Measurements from ENCODE around the gene SLC30A4.
A peak's percentile ranks its signal among the peaks of the same experiment; 100 is the strongest.
"Not testable (repeated sequence)": the region's sequence is repeated elsewhere in the genome, so short reads cannot be mapped to it uniquely, and the experiment has no call there.

SLC30A4 gene, protein sequence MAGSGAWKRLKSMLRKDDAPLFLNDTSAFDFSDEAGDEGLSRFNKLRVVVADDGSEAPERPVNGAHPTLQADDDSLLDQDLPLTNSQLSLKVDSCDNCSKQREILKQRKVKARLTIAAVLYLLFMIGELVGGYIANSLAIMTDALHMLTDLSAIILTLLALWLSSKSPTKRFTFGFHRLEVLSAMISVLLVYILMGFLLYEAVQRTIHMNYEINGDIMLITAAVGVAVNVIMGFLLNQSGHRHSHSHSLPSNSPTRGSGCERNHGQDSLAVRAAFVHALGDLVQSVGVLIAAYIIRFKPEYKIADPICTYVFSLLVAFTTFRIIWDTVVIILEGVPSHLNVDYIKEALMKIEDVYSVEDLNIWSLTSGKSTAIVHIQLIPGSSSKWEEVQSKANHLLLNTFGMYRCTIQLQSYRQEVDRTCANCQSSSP
- 0.11 to 1.0 (median 0.54) reads per million in 18 experiments for total RNA-seq

DNA sequence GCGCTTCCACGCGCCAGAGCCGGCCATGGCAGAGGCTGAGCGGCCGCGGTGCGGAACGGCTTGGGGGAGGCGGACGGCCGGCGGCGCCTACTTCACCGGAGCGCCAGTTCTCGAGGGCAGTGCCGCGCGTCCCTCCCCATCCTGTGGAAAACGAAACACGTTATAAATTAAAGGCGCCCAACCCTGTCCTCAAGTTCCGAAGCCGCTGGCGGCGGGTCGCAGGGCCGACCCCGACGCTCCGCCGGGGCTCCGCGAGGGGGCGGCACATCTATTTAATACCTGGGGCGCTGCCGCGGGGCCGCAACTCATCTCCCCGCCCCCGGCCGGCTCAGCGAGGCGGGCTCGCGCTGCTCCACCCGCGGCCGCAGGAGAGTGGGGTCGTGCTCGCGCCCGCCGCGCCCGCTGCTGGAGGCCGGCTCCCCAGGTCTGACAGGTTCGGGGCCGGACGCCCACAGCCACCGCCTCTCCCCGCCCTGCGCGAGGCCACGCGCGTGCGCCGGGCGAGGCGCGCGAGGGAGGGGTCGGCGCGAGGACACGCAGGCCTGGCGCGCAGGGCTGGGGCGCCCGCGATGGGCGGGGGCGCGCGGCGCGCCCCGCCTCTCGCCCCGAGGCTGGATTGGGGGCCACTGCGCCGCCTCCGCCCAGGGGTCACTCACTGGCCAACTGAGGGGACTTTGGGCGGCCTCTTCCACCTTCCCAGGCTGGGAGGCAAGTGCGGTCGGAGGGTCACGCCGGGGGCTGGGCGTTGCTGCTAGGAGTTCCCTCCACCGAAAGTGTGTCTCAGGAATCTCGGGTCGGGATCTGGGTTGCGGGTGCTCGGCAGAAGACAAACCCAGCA, at the start of gene SLC30A4:
Gene SLC30A4 (minus strand): TSS at position 428 of the 838 bp plus-strand sequence. CDS start 401 bp downstream, at position 27.
- peak; percentile 15 to 19 for DNase-seq

DNA sequence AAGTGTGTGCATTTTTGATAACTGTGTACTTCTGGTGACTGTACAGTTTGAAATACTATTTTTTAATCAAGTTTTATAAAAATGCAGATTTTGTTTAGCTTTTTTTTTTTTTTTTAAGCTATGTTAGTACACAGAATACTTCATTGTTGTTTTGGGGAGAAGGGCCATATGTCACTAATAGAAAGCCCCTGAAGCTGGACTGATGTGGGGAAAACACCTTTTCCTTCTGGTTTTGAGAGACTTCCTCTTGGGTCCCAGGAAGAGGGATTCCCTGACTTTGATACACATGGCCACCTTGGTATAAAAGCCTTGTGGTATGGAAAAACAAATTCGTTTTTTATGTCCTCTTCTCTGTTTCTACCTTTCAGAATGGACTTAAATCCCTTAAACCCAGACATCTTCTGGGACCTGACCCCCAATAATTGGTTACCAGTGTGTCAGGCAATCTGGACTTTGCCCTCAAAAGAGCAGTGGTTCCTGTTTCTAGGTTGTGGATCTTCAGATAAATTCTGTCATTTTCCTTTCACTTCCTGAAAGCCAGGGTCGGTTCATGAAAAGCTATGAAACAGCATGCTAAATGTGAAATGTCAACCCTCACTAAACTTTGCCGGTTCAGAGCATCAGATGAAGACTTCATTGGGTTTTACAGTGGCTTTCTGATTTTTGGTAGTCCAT, 33.5 kb upstream of the SLC30A4 start:
- peak; percentile 48 to 62 for DNase-seq

DNA sequence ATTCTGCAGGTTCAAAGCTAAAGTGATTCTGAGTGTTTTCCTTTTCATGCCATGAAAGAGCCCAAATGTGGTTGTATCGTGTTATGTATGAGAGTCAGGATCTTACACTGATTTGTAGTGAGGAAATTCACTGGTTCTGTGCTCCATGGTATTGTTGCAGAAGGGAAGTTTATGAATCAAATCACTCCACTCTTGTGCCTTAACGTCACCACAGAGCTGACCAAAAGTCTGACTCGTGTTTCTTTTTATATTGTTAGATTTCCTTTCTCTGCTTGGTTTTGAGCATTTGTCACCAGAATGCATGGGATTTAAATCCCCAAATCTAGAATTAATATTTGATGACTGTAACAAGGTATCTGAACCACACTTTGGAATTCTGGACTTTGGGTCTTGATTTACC, 29.1 kb upstream of the SLC30A4 start:
- DNase-seq: peak in 1 of 2 donors; percentile 5

DNA sequence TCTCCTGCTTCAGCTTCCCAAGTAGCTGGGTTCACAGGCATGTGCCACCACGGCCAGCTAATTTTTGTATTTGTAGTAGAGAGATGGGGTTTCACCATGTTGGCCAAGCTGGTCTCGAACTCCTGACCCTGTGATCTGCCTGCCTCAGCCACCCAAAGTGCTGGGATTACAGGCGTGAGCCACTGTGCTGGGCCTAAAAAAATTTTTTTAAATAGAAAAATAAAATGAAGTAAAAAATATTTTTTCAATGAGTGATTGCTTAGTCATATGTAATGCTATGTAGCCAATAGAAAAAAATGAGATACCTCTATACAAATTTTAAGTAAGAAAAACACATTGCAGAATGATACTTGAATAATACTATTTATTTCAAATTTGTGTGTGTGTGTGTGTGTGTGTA, 27.9 kb upstream of the SLC30A4 start:
- no peak for DNase-seq

DNA sequence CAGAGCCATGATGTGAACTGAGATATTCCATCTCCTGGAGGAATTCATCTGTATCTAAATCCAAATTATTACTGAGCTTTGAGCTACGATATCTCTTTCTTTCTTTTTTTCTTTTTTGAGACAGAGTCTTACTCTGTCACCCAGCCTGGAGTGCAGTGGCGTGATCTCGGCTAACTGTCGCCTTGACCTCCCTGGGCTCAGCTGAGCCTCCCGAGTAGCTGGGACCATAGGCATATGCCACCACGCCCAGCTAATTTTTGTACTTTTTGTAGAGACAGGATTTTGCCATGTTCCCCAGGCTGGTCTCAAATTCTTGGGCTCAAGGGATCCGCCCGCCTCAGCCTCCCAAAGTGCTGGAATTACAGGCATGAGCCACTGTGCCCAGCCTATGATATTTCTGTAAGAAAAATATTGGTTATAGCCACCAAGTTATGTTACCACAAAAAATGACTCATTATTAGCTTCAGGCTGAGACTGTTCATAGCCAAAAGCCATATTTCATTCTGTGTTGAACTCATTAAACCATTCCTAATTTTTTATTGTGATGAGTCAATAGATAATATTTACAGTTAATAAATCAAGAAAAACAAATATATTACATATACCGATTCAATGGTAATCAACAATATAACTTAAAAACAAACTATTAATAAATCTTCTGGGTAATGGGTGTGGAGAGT, 27.1 kb upstream of the SLC30A4 start:
- no peak for DNase-seq

DNA sequence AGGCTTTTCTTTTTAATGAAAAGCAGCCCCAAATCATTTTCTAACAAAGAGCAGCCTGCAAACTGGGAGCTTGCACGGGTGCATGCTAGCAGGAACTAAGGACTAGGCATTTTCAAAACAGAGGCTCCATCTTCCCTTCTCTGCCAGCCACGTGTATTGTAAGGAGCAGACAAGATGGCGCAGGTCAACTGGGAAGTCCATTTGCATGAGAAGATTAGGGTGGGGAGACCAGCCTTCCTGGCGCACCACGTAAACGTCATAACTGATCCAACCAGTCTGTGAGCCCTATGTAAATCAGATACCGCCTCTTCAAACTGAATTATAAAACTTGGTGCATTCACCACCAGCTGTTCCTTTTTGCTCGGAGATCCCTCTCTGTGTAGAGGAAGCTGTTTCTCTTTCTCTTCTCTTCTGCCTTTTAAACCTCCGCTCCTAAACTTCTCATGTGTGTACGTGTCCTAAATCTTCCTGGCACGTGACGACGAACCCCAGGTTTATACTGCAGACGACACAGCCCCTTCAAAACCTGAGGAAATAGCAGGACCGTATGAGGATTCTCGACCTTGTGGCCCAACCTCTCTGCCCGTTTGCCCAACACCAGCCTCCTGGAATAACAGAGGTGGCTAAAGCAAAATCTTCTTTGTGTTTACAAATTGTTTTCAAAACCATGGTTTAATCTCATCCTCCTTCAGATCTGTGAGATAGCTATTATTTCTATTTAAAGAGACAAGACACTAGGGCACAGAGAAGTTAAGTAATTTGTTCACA, 26.4 kb upstream of the SLC30A4 start:
- DNase-seq: no peak

DNA sequence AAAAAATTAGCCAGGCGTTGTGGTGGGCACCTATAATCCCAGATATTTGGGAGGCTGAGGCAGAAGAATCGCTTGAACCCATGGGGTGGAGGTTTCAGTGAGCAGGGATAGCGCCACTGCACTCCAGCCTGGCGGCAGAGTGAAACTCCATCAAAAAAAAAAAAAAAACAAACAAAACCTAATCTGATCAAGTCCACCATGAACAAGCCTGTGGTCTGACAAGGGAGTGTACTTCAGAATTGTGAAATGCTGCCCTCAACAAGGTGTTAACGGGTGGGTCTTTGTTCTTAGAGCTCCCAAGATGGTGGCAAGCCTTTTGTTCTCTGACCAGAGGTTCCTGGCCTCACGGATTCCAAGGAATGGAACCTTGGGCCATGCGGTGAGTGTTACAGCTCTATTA, 24.2 kb upstream of the SLC30A4 start:
- DNase-seq: no peak

DNA sequence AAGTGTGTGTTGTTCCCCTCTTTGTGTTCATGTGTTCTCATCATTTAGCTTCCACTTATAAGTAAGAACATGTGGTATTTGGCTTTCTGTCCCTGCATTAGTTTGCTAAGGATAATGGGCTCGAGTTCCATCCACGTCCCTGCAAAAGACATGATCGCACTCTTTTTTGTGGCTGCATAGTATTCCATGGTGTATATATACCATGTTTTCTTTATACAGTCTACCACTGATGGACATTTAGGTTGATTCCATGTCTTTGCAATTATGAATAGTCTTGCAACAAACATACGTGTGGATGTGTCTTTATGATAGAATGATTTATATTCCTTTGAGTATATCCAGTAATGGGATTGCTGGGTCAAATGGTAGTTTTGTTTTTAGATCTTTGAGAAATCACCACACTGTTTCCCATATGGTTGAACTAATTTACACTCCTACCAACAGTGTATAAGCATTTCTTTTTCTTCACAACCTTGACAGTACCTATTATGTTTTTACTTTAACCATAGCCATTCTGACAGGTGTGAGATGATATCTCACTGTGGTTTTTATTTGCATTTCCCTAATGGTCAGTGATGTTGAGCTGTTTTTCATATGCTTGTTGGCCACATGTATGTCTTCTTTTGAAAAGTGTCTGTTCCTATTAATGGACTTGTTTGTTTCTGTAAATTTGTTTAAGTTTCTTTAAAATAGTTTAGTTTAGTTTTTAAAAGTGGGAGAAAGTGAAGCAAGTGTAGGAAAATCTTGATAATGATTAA, 21.9 kb upstream of the SLC30A4 start:
- no peak for DNase-seq

DNA sequence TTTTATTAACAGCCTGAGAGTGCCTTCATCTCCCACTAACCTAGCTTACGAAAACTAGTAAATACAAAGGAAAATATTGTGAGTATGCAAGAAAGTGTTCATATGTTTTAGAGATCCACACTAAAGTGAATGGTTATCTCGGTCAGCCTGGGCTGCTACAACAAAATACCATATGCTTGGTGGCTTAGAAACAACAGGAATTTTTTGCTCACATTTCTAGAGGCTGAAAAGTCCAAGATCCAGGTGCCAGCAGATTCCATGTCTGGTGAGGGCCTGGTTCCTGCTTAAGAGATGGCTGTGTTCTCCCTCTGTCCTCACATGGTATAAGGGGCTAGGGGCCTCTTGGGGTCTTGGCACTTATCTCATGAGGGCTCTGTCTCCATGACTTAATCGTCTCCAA, 20.5 kb upstream of the SLC30A4 start:
- no peak for DNase-seq

DNA sequence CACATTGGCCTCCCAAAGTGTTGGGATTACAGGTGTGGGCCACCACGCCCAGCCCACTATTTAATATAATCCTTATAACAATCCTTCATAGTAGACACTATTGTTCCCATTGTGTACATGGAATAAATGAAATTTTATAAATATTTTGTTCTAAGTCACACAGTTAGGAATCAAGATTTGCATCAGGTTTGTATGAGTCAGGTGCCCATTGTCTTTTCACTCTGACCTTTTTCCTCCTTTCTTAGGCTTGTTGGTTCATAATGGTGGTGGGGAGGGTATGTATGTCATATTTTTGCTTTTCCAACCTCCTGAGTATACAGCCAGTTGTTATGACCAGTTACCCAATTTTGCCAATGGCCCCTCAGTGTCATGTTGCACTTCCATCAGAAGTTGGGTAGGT, 18.0 kb upstream of the SLC30A4 start:
- no peak for DNase-seq

DNA sequence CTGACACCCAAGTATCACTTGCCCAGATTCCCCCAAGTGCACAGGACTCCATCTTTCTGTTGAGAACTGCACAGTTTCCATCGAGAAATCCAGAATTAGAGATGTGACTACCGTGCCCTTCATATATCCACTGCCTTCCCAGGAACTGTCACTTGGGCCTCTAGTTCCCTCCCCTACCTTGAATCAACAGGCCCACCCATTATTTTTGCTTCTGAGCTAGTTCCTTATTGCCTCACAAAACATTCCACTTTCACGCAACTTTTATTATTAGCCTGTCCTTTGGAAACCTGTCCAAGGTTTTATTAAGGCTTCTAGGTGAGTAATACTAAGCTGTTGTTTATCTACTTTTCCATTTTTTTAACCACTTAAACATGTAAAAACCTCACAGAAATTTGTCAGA, 17.1 kb upstream of the SLC30A4 start:
- DNase-seq: no peak

DNA sequence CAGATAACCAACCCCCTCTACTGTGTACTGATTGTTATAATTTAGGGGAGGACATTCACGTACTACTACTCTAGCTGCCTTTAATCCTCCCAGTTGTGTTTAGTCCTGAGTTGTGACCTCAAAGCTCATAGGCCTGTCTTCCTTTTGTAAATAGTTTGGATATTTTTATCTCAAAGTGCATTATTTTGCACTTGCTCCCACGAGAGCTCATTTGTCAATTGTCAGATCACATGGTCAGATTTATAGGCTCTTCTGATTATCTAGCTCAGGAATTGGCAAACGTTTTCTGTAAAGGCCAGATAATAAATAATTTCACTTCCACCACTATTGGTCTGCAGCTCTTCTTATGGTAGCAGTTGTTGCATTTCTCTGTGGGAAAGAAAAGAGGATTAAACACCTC, 14.4 kb upstream of the SLC30A4 start:
- no peak for DNase-seq

DNA sequence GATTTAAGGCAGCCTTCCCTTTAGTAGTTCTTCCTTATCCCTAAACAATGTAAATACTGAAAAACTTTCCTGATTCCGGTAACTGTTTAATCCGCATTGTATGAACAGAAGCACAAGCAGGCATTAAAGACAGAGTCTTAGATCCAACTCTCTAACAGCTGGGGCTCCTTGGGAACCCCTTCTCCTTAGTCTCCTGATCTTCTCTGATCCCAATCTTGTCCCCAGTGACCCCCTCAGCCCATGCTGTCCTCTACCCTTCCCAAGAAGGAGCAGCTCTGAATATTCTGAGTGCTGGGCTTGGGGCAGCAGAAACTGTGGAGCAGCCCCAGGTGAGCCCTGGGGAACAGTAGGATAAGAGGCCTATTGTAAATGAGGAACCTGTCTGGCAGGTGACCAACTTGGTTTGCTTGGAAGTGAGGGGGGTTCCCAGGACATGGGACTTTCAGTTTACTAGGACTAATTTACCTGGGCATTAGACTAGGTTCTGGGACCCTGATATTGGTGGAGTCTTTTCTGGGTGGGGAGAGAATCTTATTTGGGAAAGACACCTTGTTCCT, 13.0 kb upstream of the SLC30A4 start:
- no peak for DNase-seq

DNA sequence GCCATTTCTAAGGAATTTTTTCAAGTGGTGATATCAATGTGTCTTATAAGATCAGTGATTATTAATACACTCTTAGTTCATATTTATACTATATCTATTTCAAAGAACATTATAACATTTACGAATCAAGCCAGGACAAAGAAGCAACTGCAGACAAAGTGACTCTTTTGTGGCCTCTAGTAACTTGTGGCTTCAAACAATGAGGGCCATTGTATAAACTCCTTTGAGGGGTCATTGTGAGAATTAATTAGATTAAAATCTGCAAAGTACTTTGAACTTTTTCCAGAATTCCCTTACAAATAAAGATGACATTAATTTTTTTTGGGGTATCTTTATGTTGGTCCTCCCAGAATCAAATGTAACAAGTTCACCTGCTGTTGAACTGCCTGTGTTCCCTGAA, 12.3 kb upstream of the SLC30A4 start:
- DNase-seq: no peak

DNA sequence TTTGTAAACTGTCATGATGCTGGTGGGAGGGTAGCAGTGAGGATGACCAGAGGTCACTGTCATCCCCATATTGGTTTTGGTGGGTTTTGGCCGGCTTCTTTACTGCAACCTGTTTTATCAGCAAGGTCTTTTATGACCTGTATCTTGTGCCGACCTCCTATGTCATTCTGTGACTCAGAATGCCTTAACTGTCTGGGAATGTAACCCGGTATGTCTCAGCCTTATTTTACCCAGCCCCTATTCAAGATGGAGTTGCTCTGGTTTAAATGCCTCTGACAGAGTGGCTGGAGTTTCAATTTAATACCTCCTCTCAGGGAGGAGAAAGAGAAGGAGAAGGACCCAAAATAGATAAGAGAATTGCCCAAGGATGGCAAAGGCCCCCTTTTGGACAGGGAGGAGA, 10.3 kb upstream of the SLC30A4 start:
- not testable (repeated sequence) for DNase-seq

DNA sequence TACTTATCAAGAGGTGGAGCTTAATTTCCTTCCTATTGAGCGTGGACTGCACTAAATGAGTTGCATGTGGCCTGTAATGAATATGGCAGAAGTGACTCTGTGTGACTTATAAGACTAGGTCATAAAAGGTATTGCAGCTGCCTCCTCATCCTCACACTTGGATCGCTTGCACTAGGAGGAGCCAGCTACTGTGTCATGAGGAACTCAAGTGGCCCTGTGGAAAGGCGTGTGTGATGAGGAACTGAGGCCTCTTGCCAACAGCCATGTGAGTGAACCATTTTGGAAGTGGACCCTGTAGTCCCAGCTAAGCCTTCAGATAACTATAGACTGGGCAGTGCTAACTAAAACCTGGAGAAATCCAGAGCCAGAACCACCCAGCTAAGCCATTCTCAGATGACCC, 7.1 kb upstream of the SLC30A4 start:
- peak; percentile 41 to 56 for DNase-seq

DNA sequence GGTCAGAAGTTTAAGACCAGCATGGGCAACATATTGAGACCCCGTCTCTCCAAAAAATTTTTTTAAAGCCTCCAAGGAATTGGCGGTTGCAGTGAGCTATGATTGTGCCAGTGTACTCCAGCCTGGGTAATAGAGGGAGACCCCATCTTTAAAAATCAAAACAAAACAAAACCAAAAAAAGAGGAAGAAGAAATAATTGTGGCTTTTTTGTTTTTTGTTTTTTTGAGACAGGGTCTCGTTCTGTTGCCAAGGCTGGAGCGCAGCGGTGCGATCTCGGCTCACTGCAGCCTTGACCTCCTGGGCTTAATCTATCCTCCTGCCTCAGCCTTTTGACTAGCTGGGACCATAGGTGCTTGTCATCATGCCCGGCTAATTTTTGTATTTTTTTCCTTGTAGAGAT, 4.5 kb upstream of the SLC30A4 start:
- DNase-seq: no peak

DNA sequence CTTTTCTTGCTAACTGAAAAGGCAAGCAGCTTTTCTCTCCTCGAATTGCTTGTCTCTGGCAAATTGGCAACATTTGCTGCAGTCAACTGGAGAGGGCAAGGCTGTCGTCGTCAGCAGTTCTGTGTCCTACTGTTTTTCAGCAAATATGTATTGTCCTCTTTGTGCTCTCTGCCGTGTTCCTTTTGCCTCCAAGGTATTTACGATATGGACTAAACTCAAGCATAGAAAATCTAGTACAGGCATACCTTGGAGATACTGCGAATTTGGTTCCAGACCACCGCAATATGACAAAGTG, 558 bp upstream of the SLC30A4 start:
- no peak for DNase-seq

DNA sequence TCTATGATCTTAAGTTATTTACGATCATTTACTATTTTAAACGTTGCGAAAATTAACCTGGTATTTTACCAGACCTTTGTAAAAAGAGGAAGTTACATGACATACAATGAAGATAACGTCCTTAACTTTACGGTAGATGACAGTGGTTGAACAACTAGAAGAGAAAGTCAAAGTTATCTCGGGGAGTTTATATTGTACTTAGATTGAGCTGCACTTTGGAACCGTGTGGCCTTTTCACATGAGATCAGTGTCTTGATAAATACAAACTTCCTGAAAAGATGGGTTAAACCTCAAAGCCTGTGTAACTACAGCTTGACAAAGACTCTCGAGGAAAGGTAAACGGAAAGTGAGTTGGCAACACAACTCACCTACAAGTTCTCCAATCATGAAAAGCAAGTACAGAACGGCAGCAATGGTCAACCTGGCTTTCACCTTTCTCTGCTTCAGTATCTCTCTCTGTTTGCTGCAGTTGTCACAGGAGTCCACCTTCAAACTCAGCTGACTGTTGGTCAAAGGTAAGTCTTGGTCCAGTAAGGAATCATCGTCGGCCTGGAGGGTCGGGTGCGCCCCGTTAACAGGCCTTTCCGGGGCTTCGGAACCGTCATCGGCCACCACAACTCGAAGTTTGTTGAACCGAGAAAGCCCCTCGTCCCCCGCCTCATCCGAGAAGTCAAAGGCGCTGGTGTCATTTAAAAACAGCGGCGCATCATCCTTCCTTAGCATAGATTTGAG, 793 bp downstream of the SLC30A4 start:
- peak in 1 of 2 donors; percentile 1 for DNase-seq

DNA sequence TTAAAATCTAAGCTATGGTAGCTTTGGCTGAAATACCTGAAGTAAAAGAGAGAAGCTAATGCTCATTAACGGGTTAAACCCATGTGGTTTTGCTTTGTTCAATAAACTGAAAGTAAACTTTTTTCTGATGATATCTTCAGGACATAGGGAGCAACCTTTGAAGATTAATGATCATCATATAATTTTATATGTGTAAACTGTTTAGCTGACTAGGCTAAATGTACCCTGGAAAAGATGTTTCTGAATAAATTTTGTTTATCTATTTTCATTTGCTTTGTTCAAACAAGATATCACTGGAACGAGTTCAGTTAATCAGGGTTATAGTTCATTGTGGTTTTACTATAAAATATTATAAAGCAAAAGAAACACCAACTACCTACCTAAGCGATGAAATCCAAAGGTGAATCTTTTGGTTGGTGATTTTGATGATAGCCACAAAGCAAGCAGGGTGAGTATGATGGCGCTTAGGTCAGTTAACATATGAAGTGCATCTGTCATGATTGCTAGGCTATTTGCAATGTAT, 11.7 kb downstream of the SLC30A4 start:
- no peak for DNase-seq
